A673 (cell line): ENCODE results near the gene SREBF1. TPM values are rescaled to one million over a fixed set of nuclear protein-coding genes. Genes with fewer than 3 reads are reported as not detected.

Experiments used
- BruUV-seq: library from RNA; stranded (reverse); fragments of 400-500 nt; replicated peaks from 2 replicates; lab custom pipeline; 2021; lab: Mats Ljungman, UMichigan
- CTCF ChIA-PET: fragments of 300-600 bp; sonication (Branson Sonifier 250); formaldehyde crosslinking; loops from one replicate; lab custom pipeline; 2022; ENCODE audit warnings: antibody characterized with exemption; lab: Charles Lee
- POLR2A ChIA-PET: fragments of 300-600 bp; sonication (Branson Sonifier 250); formaldehyde crosslinking; loops from one replicate; lab custom pipeline; 2022; ENCODE audit warnings: antibody characterized with exemption; ENCODE audit not compliant: low non-redundant PET; lab: Charles Lee
- DNase-seq: peaks from one replicate; pipeline ENCODE4 v3.0.0-alpha.2; 2015; ENCODE audit warnings: low spot score
- H3K27ac ChIP-seq: fragments of 200-600 bp; sonication (generic); 2 replicates; pipeline ENCODE4 v1.5.1; 2016; ENCODE audit warnings: mixed run types, low read depth, mild to moderate bottlenecking, mixed read lengths, antibody characterized with exemption, low read length; ENCODE audit not compliant: poor library complexity, severe bottlenecking
- H3K27me3 ChIP-seq: fragments of 200-600 bp; sonication (generic); replicated peaks from 2 replicates; pipeline ENCODE4 v1.6.1; 2017; ENCODE audit warnings: mixed run types, low read depth, mild to moderate bottlenecking, mixed read lengths, antibody characterized with exemption, low read length; ENCODE audit not compliant: insufficient read depth, poor library complexity
- H3K36me3 ChIP-seq: fragments of 200-600 bp; sonication (generic); 2 replicates; pipeline ENCODE4 v1.6.1; 2016; ENCODE audit warnings: mixed run types, mild to moderate bottlenecking, mixed read lengths, antibody characterized with exemption, low read length; ENCODE audit not compliant: insufficient read depth, poor library complexity, severe bottlenecking
- H3K4me1 ChIP-seq: fragments of 200-600 bp; sonication (generic); 2 replicates; pipeline ENCODE4 v1.6.1; 2017; ENCODE audit warnings: mixed run types, mild to moderate bottlenecking, mixed read lengths, antibody characterized with exemption, low read length; ENCODE audit not compliant: insufficient read depth, poor library complexity, severe bottlenecking
- H3K4me3 ChIP-seq: fragments of 200-600 bp; sonication (generic); 2 replicates; pipeline ENCODE4 v1.5.1; 2016; ENCODE audit warnings: low read depth, mixed run types, mild to moderate bottlenecking, mixed read lengths, low read length; ENCODE audit not compliant: poor library complexity, severe bottlenecking
- H3K9me3 ChIP-seq: fragments of 200-600 bp; sonication (generic); 2 replicates; pipeline ENCODE4 v1.6.1; 2016; ENCODE audit warnings: mixed run types, low read depth, mild to moderate bottlenecking, mixed read lengths, antibody characterized with exemption, low read length; ENCODE audit not compliant: poor library complexity, severe bottlenecking
- EZH2 ChIP-seq: fragments of 200-600 bp; sonication (generic); IDR thresholded peaks from 2 replicates; pipeline ENCODE4 v1.6.1; 2017; ENCODE audit warnings: borderline replicate concordance, low read depth, mild to moderate bottlenecking, mixed read lengths, antibody characterized with exemption, low read length; ENCODE audit not compliant: poor library complexity, severe bottlenecking
- intact Hi-C: fragments of 100-400 bp; cut with micrococcal nuclease; formaldehyde crosslinking; loops from one replicate; pipeline ENCODE4 v1.10.0; 2022; ENCODE audit not compliant: unreplicated experiment
- total RNA-seq: library from RNA; stranded (reverse); gene quantifications from 2 replicates; pipeline ENCODE4 v1.2.3, GENCODE V29; 2021
- TF ChIP-seq, protein P1 (sequence below): fragments of 300-800, 200-600 bp; sonication (generic); conservative IDR thresholded peaks from 2 replicates; pipeline ENCODE4 v1.5.1; 2017; ENCODE audit warnings: low read depth, mild to moderate bottlenecking, antibody characterized with exemption, low read length, moderate library complexity, mixed read lengths

SREBF1 gene
- total RNA-seq, 1 experiment from 2014 or later = 240 TPM

DNA sequence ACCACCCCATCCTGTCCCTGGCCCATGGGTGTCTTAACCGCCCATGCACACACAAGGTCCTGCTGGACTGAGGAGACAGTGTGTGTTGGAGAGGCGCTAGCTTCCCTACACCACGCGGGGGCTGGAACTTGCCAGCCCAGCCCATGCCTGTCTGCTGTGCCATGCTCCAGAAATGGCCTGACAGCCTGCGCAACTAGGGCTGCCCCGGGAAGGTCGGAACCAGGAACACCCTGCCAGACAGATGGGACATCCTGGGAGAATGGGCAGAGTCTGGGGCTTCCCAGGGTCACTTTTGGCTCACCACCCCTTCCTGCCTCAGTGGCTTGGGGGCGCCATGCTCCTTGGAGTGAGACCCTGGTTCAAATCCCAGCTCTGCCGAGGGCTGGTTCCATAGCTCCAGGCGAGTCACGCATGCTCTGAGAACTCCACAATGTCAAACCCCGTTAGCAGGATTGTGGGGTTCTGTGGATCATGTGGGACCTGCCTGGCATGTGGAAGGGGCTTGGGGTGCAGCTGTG is 36.2 kb downstream of the SREBF1 start:
- Histone ChIP-seq H3K27ac (peak overlapping the region; percentile 30), H3K4me1 (no peaks in the 10 kb centered on the region), H3K4me3 (no peak overlapping the region), H3K36me3 (peaks cover 36% of the 10 kb centered on the region), H3K9me3 (no peaks in the 10 kb centered on the region), H3K27me3 (no peaks in the 10 kb centered on the region)
- TF ChIP-seq EZH2 = no peak
- TF ChIP-seq, protein P1, sequence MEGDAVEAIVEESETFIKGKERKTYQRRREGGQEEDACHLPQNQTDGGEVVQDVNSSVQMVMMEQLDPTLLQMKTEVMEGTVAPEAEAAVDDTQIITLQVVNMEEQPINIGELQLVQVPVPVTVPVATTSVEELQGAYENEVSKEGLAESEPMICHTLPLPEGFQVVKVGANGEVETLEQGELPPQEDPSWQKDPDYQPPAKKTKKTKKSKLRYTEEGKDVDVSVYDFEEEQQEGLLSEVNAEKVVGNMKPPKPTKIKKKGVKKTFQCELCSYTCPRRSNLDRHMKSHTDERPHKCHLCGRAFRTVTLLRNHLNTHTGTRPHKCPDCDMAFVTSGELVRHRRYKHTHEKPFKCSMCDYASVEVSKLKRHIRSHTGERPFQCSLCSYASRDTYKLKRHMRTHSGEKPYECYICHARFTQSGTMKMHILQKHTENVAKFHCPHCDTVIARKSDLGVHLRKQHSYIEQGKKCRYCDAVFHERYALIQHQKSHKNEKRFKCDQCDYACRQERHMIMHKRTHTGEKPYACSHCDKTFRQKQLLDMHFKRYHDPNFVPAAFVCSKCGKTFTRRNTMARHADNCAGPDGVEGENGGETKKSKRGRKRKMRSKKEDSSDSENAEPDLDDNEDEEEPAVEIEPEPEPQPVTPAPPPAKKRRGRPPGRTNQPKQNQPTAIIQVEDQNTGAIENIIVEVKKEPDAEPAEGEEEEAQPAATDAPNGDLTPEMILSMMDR = no peak
- no TSS peak for BruUV-seq
- ChIA-PET CTCF (interaction anchor here (1.2 kb wide), 1 partner anchor 12 kb away, joined by 5 read pairs; no protein-coding TSS in a partner anchor), POLR2A (no interaction called here)
- intact Hi-C loops = no loop called here
- no peak for DNase-seq

DNA sequence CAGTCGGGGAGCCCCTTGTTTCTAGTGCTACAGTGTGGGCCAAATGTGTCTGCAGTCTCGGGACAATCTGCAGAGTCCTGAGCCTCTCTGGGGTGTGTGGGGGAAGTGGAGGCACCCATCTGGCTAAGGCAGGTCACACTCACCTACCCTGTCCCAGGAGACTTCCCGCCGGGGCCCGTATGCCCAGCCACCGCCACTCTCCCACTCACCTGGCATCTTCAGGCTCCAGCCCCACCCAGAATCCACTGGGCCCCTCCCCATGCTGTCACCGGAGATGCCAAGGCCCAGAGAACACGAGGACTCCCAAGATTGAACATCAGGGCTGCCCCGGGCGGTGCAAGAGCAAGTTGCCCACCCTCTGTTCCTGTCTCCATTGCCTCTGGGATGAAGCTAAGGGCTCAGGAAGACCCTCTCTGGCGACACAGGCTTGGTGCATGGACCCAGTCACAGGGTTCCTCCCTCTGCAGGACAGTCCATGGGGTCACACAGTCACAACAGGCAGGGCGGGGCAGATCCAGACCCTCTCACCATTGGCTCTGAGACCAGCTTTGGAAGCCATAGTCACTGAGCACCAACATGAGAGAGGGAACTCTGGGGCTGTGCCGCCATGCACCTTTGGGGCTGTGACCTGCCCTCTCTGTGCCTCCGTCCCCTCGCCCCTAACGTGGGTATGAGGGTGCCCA is 38.1 kb downstream of the SREBF1 start:
- BruUV-seq = no TSS peak
- DNase-seq = no peak
- no peak overlapping the region for H3K4me3 ChIP-seq
- CTCF ChIA-PET = no interaction called here
- intact Hi-C loops = no loop called here
- peaks cover 44% of the 10 kb centered on the region for H3K36me3 ChIP-seq
- no peaks in the 10 kb centered on the region for H3K27me3 ChIP-seq
- TF ChIP-seq EZH2 = no peak
- TF ChIP-seq, protein P1 = no peak
- POLR2A ChIA-PET = no interaction called here
- H3K27ac ChIP-seq = no peak overlapping the region
- no peaks in the 10 kb centered on the region for H3K9me3 ChIP-seq
- no peaks in the 10 kb centered on the region for H3K4me1 ChIP-seq

DNA sequence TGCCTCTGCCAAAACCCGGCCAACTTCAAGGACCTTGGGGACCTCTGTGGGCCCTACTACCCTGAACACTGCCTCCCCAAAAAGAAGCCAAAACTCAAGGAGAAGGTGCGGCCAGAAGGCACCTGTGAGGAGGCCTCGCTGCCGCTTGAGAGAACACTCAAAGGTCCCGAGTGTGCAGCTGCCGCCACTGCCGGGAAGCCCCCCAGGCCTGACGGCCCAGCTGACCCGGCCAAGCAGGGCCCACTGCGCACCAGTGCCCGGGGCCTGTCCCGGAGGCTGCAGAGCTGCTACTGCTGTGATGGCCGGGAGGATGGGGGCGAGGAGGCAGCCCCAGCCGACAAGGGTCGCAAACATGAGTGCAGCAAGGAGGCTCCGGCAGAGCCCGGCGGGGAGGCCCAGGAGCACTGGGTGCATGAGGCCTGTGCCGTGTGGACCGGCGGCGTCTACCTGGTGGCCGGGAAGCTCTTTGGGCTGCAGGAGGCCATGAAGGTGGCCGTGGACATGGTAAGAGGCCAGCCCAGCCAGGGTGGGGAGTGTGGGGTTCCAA is 38.7 kb downstream of the SREBF1 start:
- POLR2A ChIA-PET = no interaction called here
- no TSS peak for BruUV-seq
- TF ChIP-seq, protein P1 = no peak
- no peak for TF ChIP-seq EZH2
- H3K27me3 ChIP-seq = no peaks in the 10 kb centered on the region
- H3K4me1 ChIP-seq = peaks cover 5% of the 10 kb centered on the region
- H3K4me3 ChIP-seq = no peak overlapping the region
- H3K36me3 ChIP-seq = peaks cover 46% of the 10 kb centered on the region
- CTCF ChIA-PET = no interaction called here
- H3K27ac ChIP-seq = no peak overlapping the region
- H3K9me3 ChIP-seq = no peaks in the 10 kb centered on the region
- no peak for DNase-seq
- intact Hi-C loops = no loop called here
